HFF-Myc (cell line): ENCODE data around the gene SIGLEC6.
A peak's percentile ranks its signal among the peaks of the same experiment; 100 is the strongest.

ENCODE experiments used
- DNase-seq: peaks from one replicate; pipeline ENCODE4 v3.0.0-alpha.2; 2011; ENCODE audit warnings: low read depth; ENCODE audit errors: extremely low read depth
- H3K4me3 ChIP-seq: replicated peaks from 2 replicates; pipeline ENCODE4 v1.5.1; 2011; ENCODE audit warnings: low read depth, mild to moderate bottlenecking, control low read depth, low read length
- TF ChIP-seq, protein P1 (sequence below): IDR thresholded peaks from 2 replicates; pipeline ENCODE4 v1.5.1; 2012; ENCODE audit warnings: mild to moderate bottlenecking, low read depth, low read length, control low read depth; ENCODE audit errors: missing control alignments

The SIGLEC6 gene

DNA sequence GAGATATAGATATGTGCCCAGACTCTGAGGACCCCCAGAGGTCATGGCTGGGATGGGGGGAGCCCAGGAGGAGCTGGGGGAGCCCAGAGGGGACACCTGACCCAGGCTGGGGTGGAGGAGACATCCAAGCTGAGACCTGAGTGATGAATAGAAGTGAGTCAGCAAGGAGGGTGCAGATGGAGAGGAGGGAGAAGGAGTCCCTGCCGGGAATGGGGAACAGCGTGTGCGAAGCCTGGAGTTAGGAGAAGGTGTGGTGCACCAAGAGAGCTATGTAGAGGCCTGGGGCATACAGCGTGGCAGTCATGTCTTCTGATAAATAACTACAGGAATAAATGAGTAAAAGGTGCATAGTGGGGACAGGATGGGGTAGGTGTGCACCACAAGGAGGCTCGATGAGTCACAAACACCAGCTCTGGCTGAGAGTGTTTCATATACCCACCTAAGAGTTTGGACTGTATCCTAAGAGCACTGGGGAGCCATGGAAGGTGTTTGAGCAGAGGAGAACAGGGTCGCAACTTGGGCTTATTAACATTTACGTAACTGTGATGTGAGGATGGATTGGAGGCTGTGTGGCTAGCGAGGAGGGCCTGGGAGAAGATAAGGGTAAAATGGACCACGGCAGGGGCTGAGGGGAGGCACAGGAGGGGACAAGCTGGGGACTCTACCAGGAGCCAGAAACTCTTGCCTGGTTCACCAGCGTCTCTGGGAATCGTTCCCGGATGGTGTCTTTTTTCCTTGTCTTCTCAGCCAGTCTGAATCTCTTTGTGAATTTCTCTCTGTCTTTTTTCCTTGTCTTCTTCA lies 51.7 kb downstream of the SIGLEC6 start:
- no peak overlapping the region for H3K4me3 ChIP-seq
- TF ChIP-seq, protein P1, sequence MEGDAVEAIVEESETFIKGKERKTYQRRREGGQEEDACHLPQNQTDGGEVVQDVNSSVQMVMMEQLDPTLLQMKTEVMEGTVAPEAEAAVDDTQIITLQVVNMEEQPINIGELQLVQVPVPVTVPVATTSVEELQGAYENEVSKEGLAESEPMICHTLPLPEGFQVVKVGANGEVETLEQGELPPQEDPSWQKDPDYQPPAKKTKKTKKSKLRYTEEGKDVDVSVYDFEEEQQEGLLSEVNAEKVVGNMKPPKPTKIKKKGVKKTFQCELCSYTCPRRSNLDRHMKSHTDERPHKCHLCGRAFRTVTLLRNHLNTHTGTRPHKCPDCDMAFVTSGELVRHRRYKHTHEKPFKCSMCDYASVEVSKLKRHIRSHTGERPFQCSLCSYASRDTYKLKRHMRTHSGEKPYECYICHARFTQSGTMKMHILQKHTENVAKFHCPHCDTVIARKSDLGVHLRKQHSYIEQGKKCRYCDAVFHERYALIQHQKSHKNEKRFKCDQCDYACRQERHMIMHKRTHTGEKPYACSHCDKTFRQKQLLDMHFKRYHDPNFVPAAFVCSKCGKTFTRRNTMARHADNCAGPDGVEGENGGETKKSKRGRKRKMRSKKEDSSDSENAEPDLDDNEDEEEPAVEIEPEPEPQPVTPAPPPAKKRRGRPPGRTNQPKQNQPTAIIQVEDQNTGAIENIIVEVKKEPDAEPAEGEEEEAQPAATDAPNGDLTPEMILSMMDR: no peak
- no peak for DNase-seq

GRCh38 chr19:51478381-51479234 lies 52.9 kb downstream of the SIGLEC6 start, which contains the start of gene CEACAM18:
Gene CEACAM18 (plus strand): TSS chr19:51478539.
- TF ChIP-seq, protein P1: no peak
- no peak within 1 kb of the TSS for H3K4me3 ChIP-seq
- no peak for DNase-seq

GRCh38 chr19:51477344-51477743 lies 54.1 kb downstream of the SIGLEC6 start:
- no peak overlapping the region for H3K4me3 ChIP-seq
- TF ChIP-seq, protein P1: no peak
- no peak for DNase-seq

DNA sequence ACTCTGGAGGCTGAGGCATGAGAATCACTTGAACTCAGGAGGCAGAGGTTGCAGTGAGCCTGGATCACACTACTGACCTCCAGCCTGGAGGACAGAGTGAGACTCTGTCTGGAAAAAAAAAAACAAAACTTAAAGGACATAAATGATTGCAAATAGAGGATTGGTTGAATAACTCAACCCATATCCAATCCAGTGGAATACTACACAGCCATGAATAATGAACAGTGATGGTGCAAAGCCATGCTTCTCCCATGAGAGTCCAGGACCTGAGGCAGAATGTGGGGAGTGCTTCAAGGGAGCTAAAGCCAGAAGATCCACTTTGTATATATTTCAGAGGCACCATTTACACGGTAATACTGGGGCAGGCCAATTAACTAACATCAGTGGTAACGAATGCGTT lies 55.3 kb downstream of the SIGLEC6 start:
- DNase-seq: no peak
- TF ChIP-seq, protein P1: no peak
- H3K4me3 ChIP-seq: no peak overlapping the region

DNA sequence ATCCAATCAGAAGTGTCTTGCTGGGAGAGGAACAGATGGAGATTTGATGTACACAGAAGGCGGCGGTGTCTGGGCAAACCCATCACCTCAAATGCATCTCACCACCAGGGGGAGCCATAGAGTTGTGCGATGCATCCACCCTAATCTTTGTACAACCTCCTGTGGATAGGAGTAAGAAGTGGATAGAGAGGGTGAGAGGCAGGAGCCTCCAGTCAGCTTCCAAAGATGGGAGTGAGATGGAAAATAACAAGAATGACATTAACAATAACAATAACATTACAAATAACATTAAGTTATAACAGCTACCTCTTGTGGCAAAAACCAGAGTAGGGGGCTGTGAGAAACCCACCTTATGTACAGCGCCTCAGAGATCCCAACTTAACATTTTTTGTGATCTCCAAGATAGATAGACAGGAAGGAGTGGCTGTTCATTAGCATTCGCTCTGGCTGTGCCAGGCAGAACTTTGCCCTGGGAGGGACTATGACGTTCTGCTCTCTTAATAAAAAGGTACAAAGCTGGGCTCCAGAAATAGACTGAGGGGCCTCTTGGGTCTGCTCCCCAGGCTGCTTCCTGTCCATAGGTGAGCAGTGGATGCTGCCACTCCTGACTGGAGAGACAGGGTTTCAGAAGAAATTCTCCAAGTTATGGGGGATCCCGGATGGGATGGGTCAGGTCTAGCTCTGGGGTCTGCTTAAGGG lies 58.3 kb downstream of the SIGLEC6 start:
- DNase-seq: peak; percentile 27
- TF ChIP-seq, protein P1: peak; percentile 72
- H3K4me3 ChIP-seq: no peak overlapping the region

DNA sequence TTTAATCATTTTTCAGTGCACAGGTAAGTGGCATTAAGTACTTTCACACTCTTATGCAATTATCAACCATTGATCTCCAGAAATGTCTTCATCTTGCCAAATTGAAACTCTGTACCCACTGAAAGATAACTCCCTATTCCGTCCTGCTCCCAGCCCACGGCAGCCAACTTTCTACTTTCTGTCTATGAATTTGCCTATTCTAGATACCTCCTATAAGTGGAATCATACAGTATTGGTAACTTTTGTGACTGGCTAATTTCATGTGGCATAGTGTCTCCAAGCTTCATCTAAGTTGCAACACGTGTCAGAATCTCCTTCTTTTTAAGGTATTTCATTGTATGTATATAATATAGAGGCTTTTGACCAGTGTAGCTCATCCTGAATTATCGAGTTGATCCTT lies 58.9 kb downstream of the SIGLEC6 start:
- H3K4me3 ChIP-seq: no peak overlapping the region
- no peak for DNase-seq
- TF ChIP-seq, protein P1: no peak
